ENCODE data around the gene PBX1.

DNA sequence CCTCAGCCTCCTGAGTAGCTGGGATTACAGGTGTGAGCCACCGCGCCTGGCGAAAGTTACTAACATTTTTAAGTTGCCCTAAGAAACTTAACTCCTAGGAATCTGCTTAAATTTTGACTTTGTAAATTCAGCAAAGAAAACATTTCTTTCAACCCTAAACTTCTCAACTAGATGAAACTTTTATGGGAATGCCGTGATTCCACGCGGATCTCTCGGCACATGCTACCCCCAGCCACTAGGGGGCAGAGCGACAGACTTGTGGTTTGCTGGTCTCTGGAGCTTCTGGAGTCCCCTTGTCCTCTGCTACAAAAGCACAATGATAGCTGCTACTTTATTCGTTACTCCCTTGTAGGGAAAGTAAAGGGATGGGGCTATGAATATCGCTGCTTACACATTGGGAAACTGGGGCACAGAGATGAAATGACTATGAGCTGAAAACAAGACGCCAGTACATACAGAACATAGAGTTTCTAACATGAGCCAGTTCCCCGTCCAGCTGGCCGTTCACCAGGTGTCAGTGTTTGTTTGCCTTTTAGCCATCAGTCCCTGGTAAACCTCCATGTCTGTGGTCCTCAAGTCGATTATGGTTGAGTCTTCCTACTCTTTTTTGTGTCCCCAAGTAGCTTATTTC, 114.7 kb downstream of the PBX1 start:
- TF ChIP-seq, protein P1, sequence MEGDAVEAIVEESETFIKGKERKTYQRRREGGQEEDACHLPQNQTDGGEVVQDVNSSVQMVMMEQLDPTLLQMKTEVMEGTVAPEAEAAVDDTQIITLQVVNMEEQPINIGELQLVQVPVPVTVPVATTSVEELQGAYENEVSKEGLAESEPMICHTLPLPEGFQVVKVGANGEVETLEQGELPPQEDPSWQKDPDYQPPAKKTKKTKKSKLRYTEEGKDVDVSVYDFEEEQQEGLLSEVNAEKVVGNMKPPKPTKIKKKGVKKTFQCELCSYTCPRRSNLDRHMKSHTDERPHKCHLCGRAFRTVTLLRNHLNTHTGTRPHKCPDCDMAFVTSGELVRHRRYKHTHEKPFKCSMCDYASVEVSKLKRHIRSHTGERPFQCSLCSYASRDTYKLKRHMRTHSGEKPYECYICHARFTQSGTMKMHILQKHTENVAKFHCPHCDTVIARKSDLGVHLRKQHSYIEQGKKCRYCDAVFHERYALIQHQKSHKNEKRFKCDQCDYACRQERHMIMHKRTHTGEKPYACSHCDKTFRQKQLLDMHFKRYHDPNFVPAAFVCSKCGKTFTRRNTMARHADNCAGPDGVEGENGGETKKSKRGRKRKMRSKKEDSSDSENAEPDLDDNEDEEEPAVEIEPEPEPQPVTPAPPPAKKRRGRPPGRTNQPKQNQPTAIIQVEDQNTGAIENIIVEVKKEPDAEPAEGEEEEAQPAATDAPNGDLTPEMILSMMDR (IDR thresholded peaks at IDR 0.05; ENCODE audit: low read length), result peak; percentile 56
- no peak for TF ChIP-seq EZH2 (optimal IDR thresholded peaks at IDR 0.05; ENCODE audit: low read depth, low read length)
